HCT116 (cell line): ENCODE measurements around the gene KAT6B. TPM values are rescaled to one million over a fixed set of nuclear protein-coding genes. Genes with fewer than 3 reads are reported as not detected.

ENCODE experiments used
- ATAC-seq: fragments of 200-7000 bp; cut with Tn5 transposase; 2 replicates; pipeline ENCODE4 v1.9.1; 2020; ENCODE audit warnings: mild to moderate bottlenecking, moderate library complexity
- BruUV-seq: library from RNA; stranded (reverse); fragments of 400-500 nt; replicated peaks from 2 replicates; lab custom pipeline; 2021; lab: Mats Ljungman, UMichigan
- CTCF ChIA-PET: fragments of 300-600 bp; sonication (Branson Sonifier 250); formaldehyde crosslinking; loops from one replicate; lab custom pipeline; 2021; ENCODE audit warnings: antibody characterized with exemption; lab: Charles Lee
- POLR2A ChIA-PET: fragments of 300-600, 350-600 bp; sonication (Branson Sonifier 250); formaldehyde crosslinking; loops from one replicate; lab custom pipeline; 2021; ENCODE audit warnings: antibody characterized with exemption; lab: Charles Lee
- RAD21 ChIA-PET, 2 experiments: fragments of 300-600 bp; sonication (Branson Sonifier 250); formaldehyde crosslinking; loops; one replicate each; lab custom pipeline; 2023; ENCODE audit warnings: low total read pairs in 2 of 2; ENCODE audit not compliant: uncharacterized antibody in 2 of 2, unreplicated experiment in 2 of 2, low non-redundant PET in 1 of 2; lab: Charles Lee
- DNase-seq: peaks from one replicate; pipeline ENCODE4 v3.0.0-alpha.2; 2010; ENCODE audit warnings: low read depth, low spot score
- H2AFZ ChIP-seq: fragments of 200-600 bp; shearing (Covaris generic), sonication (generic); 2 replicates; pipeline ENCODE4 v1.6.1; 2017; ENCODE audit warnings: low read depth, mixed run types, mixed read lengths, antibody characterized with exemption, low read length; ENCODE audit not compliant: poor library complexity, severe bottlenecking
- H3K27ac ChIP-seq: 2 replicates; pipeline ENCODE4 v1.5.1; 2012; ENCODE audit warnings: low read depth, low read length
- H3K27me3 ChIP-seq: fragments of 200-600 bp; sonication (generic); 2 replicates; pipeline ENCODE4 v1.6.1; 2016; ENCODE audit warnings: mixed run types, low read length, mixed read lengths; ENCODE audit not compliant: insufficient read depth
- H3K36me3 ChIP-seq, 2 experiments: fragments of 200-500 bp in 1 of 2; fragments of 200-600 bp in 1 of 2; sonication (Bioruptor generic) in 1 of 2; sonication (generic) in 1 of 2; 2 replicates each; pipeline versions ENCODE4 v1.5.1 to v1.6.1; 2014 to 2016; ENCODE audit warnings: low read length in 2 of 2, inconsistent platforms in 1 of 2, mixed read lengths in 1 of 2, mixed run types in 1 of 2; ENCODE audit not compliant: insufficient read depth in 2 of 2, control insufficient read depth in 1 of 2
- H3K4me1 ChIP-seq, 2 experiments: fragments of 200-600 bp in 1 of 2; sonication (generic) in 1 of 2; 2 replicates each; pipeline versions ENCODE4 v1.5.1 to v1.6.1; 2012 to 2017; ENCODE audit warnings: low read length in 2 of 2, inconsistent platforms in 1 of 2, mild to moderate bottlenecking in 1 of 2, mixed read lengths in 1 of 2, mixed run types in 1 of 2, moderate library complexity in 1 of 2; ENCODE audit not compliant: insufficient read depth in 2 of 2, control insufficient read depth in 1 of 2
- H3K4me2 ChIP-seq: fragments of 200-600 bp; sonication (generic); 2 replicates; pipeline ENCODE4 v1.6.1; 2017; ENCODE audit warnings: mixed run types, low read length, mixed read lengths
- H3K4me3 ChIP-seq, 2 experiments: fragments of 200-600 bp in 1 of 2; sonication (generic) in 1 of 2; replicated peaks in 1 of 2; 2 replicates each; pipeline ENCODE4 v1.5.1; 2011 to 2016; ENCODE audit warnings: low read length in 2 of 2, control low read depth in 1 of 2, low read depth in 1 of 2, mild to moderate bottlenecking in 1 of 2, mixed read lengths in 1 of 2, mixed run types in 1 of 2
- H3K79me2 ChIP-seq: fragments of 200-600 bp; sonication (generic); 2 replicates; pipeline ENCODE4 v1.6.1; 2017; ENCODE audit warnings: mild to moderate bottlenecking, mixed run types, low read length, moderate library complexity, mixed read lengths; ENCODE audit not compliant: insufficient read depth
- H3K9ac ChIP-seq: fragments of 200-600 bp; sonication (generic); 2 replicates; pipeline ENCODE4 v1.6.1; 2016; ENCODE audit warnings: low read length, mixed read lengths
- H3K9me2 ChIP-seq: fragments of 200-600 bp; sonication (generic), shearing (Covaris generic); 2 replicates; pipeline ENCODE4 v1.6.1; 2017; ENCODE audit warnings: mixed run types, mild to moderate bottlenecking, moderate library complexity; ENCODE audit not compliant: insufficient read depth
- H3K9me3 ChIP-seq, 2 experiments: fragments of 200-500 bp in 1 of 2; fragments of 200-600 bp in 1 of 2; sonication (Bioruptor generic) in 1 of 2; sonication (generic) in 1 of 2; 2 replicates each; pipeline ENCODE4 v1.6.1; 2014 to 2017; ENCODE audit warnings: low read length in 2 of 2, mixed read lengths in 2 of 2, inconsistent platforms in 1 of 2, low read depth in 1 of 2, mild to moderate bottlenecking in 1 of 2, mixed run types in 1 of 2, moderate library complexity in 1 of 2; ENCODE audit not compliant: control insufficient read depth in 1 of 2, insufficient read depth in 1 of 2
- H4K20me1 ChIP-seq: fragments of 200-600 bp; sonication (generic), shearing (Covaris generic); 2 replicates; pipeline ENCODE4 v1.6.1; 2017; ENCODE audit warnings: mixed run types, mild to moderate bottlenecking, moderate library complexity; ENCODE audit not compliant: insufficient read depth
- ATF3 ChIP-seq: IDR thresholded peaks from 2 replicates; pipeline ENCODE4 v1.6.1; 2012
- CTCF ChIP-seq, 3 experiments: fragments of 200-600 bp in 1 of 3; sonication (generic) in 1 of 3; IDR thresholded peaks in 2 of 3; conservative IDR thresholded peaks in 1 of 3; 2 replicates each; pipeline ENCODE4 v1.5.1; 2012 to 2017; ENCODE audit warnings: low read depth in 2 of 3, low read length in 2 of 3, antibody characterized with exemption in 1 of 3, borderline replicate concordance in 1 of 3, control low read depth in 1 of 3, mild to moderate bottlenecking in 1 of 3, mixed read lengths in 1 of 3, mixed run types in 1 of 3, moderate library complexity in 1 of 3; ENCODE audit not compliant: insufficient read depth in 1 of 3
- EGR1 ChIP-seq: IDR thresholded peaks from 2 replicates; pipeline ENCODE4 v1.6.1; 2012; ENCODE audit warnings: low read depth
- ELF1 ChIP-seq: IDR thresholded peaks from 2 replicates; pipeline ENCODE4 v1.6.1; 2012; ENCODE audit warnings: low read depth, borderline replicate concordance
- FOSL1 ChIP-seq: IDR thresholded peaks from 2 replicates; pipeline ENCODE4 v1.6.1; 2012; ENCODE audit warnings: low read depth
- JUND ChIP-seq: IDR thresholded peaks from 2 replicates; pipeline ENCODE4 v1.6.1; 2012
- POLR2AphosphoS5 ChIP-seq: IDR thresholded peaks from 2 replicates; pipeline ENCODE4 v1.6.1; 2011; ENCODE audit warnings: mild to moderate bottlenecking, low read depth, low read length, moderate library complexity
- RAD21 ChIP-seq: IDR thresholded peaks from 2 replicates; pipeline ENCODE4 v1.6.1; 2012; ENCODE audit warnings: low read depth, mild to moderate bottlenecking
- REST ChIP-seq: IDR thresholded peaks from 2 replicates; pipeline ENCODE4 v1.6.1; 2012; ENCODE audit warnings: low read depth
- SIN3A ChIP-seq: IDR thresholded peaks from 2 replicates; pipeline ENCODE4 v1.6.1; 2012; ENCODE audit warnings: low read depth
- TCF7L2 ChIP-seq: IDR thresholded peaks from 2 replicates; pipeline ENCODE4 v1.7.0; 2011; ENCODE audit warnings: borderline replicate concordance, inconsistent platforms; ENCODE audit not compliant: insufficient read depth, insufficient read length; ENCODE audit errors: extremely low read depth
- ZNF274 ChIP-seq: fragments of 200-500 bp; sonication (Bioruptor generic); IDR thresholded peaks from 2 replicates; pipeline ENCODE4 v1.6.1; 2014; ENCODE audit warnings: mild to moderate bottlenecking, low read depth, low read length, inconsistent platforms
- intact Hi-C: fragments of 100-400 bp; cut with micrococcal nuclease; formaldehyde crosslinking; loops from 2 replicates; pipeline ENCODE4 v1.10.0; 2022
- total RNA-seq: library from RNA; stranded (reverse); gene quantifications from one replicate; pipeline ENCODE4 v1.2.1, GENCODE V29; 2021; ENCODE audit not compliant: unreplicated experiment

KAT6B gene
- total RNA-seq, 1 experiment from 2014 or later, result 17.8 TPM

- no peak overlapping the region for H3K9ac ChIP-seq
- no peaks in the 10 kb centered on the region for H4K20me1 ChIP-seq
- no peak overlapping the region for H2AFZ ChIP-seq
- ChIA-PET CTCF (no interaction called here), POLR2A (no interaction called here), RAD21 (no interaction called here)
- intact Hi-C loops, result no loop called here
- no peaks in the 10 kb centered on the region for H3K9me2 ChIP-seq
- no peak overlapping the region for H3K4me2 ChIP-seq
- H3K27ac ChIP-seq, result no peak overlapping the region
- H3K79me2 ChIP-seq, result no peaks in the 10 kb centered on the region
- H3K36me3 ChIP-seq, result no peaks in the 10 kb centered on the region
- no peak overlapping the region for H3K4me3 ChIP-seq
- no peaks in the 10 kb centered on the region for H3K27me3 ChIP-seq
- DNase-seq (no peak), ATAC-seq (no peak)
- no peak for TF ChIP-seq RAD21
- TF ChIP-seq FOSL1, result no peak
- TF ChIP-seq SIN3A, result no peak
- TF ChIP-seq POLR2AphosphoS5, result no peak
- TF ChIP-seq EGR1, result no peak
- no peak for TF ChIP-seq JUND
- no peak for TF ChIP-seq CTCF (IDR thresholded peaks at IDR 0.05 in 2 of 3, conservative IDR thresholded peaks at IDR 0.05 in 1 of 3; ENCODE audit: borderline replicate concordance in 1 of 3, insufficient read depth in 1 of 3, low read depth in 2 of 3, low read length in 2 of 3)
- TF ChIP-seq ZNF274, result no peak
- TF ChIP-seq TCF7L2, result no peak
- TF ChIP-seq ATF3, result no peak
- TF ChIP-seq REST, result no peak
- TF ChIP-seq ELF1, result no peak
- no TSS peak for BruUV-seq
- H3K4me1 ChIP-seq, result no peaks in the 10 kb centered on the region
- H3K9me3 ChIP-seq, result peaks cover 4 to 8% of the 10 kb centered on the region in 2 experiments; a peak in 3 of 4 replicates
Measured at GRCh38 chr10:74813381-74814259, 12.8 kb upstream of the KAT6B start.
